Immature natural killer cell (primary cell): ENCODE measurements around the gene RIMBP2. TPM values are rescaled to one million over a fixed set of nuclear protein-coding genes. Genes with fewer than 3 reads are reported as not detected.

Experiments used
- DNase-seq, 3 donors: peaks; one replicate each; pipeline ENCODE4 v3.0.0; 2022; ENCODE audit warnings: mixed read lengths in 1 of 3
- H3K27ac Mint-ChIP-seq, 6 donors: one replicate each; pipeline ENCODE4 v1.8.0; 2020; ENCODE audit warnings: mixed read lengths in 6 of 6, mild to moderate bottlenecking in 5 of 6, inconsistent platforms in 4 of 6, moderate library complexity in 3 of 6
- H3K27me3 Mint-ChIP-seq, 3 donors: one replicate each; pipeline ENCODE4 v1.8.0; 2020 to 2021; ENCODE audit warnings: low read depth in 3 of 3, mild to moderate bottlenecking in 3 of 3, mixed read lengths in 3 of 3, moderate library complexity in 3 of 3, inconsistent platforms in 1 of 3
- H3K36me3 Mint-ChIP-seq, 3 donors: one replicate each; pipeline ENCODE4 v1.8.0; 2020; ENCODE audit warnings: mixed read lengths in 3 of 3, inconsistent platforms in 2 of 3, mild to moderate bottlenecking in 2 of 3
- H3K4me1 Mint-ChIP-seq, 2 donors: one replicate each; pipeline ENCODE4 v1.8.0; 2020; ENCODE audit warnings: inconsistent platforms in 2 of 2, mild to moderate bottlenecking in 2 of 2, mixed read lengths in 2 of 2, moderate library complexity in 1 of 2
- H3K4me3 Mint-ChIP-seq, 5 donors: one replicate each; pipeline ENCODE4 v1.8.0; 2020; ENCODE audit warnings: mild to moderate bottlenecking in 5 of 5, mixed read lengths in 5 of 5, inconsistent platforms in 3 of 5, moderate library complexity in 3 of 5
- H3K9me3 Mint-ChIP-seq, 6 donors: one replicate each; pipeline ENCODE4 v1.8.0; 2020; ENCODE audit warnings: mild to moderate bottlenecking in 6 of 6, mixed read lengths in 6 of 6, inconsistent platforms in 4 of 6, moderate library complexity in 3 of 6
- polyA plus RNA-seq, 3 donors: library from polyadenylated mRNA; unstranded; fragments of 300-500 nt; fragmentation: Illumina TruSeq; gene quantifications; one replicate each; pipeline ENCODE4 v1.2.3, GENCODE V29; 2021

RIMBP2 gene
- polyA plus RNA-seq, 3 donors from 2014 or later: not detected

GRCh38 chr12:130673036-130673705, 42.9 kb downstream of the RIMBP2 start:
- Mint-ChIP-seq H3K4me1 (no peaks in the 10 kb centered on the region), H3K36me3 (no peaks in the 10 kb centered on the region), H3K4me3 (no peak overlapping the region), H3K27me3 (peaks cover 1 to 4% (median 2%) of the 10 kb centered on the region in 3 donors), H3K27ac (no peak overlapping the region), H3K9me3 (peaks cover 0 to 2% (median 0%) of the 10 kb centered on the region in 6 donors)
- DNase-seq: no peak

DNA sequence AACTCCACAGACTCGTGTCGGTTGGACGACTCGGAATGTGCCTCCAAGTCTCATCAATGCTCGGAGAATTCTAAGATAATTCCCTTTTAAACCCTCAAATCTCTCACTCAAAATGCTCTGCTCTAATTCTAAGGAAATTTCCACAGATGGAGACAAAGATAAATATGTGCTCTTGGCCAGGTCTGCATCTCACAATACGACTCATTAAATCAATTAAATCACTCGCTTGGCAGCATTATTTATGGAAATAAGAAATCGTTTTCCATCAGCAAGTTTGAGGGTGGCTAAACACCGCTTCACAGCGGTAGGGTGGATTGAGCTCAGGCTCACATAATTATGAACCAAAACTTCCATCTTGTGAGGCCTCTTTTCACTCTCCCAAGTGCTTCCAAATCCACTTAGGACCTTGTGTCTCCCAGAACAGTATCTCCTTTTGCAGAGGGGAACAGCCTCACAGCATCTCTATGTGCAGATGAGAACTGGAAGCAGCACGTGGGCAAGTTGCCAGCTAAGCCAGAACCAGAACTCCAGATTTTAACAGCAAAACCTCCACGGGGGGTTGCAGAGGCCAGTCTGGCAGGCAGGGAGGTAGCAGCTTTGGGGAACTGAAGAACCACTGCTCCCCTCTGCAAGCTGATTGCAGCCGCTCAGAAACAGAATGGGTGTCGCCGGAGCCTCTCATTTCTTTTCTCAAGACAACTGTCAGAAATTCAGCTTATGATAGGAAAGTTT, 43.8 kb downstream of the RIMBP2 start:
- no peak overlapping the region for H3K4me3 Mint-ChIP-seq
- peaks cover 1 to 6% (median 2%) of the 10 kb centered on the region in 3 donors for H3K27me3 Mint-ChIP-seq
- no peaks in the 10 kb centered on the region for H3K36me3 Mint-ChIP-seq
- H3K27ac Mint-ChIP-seq: no peak overlapping the region
- no peak for DNase-seq
- no peaks in the 10 kb centered on the region for H3K4me1 Mint-ChIP-seq
- H3K9me3 Mint-ChIP-seq: peaks cover 0 to 2% (median 0%) of the 10 kb centered on the region in 6 donors

GRCh38 chr12:130671556-130671955, 44.5 kb downstream of the RIMBP2 start:
- H3K27ac Mint-ChIP-seq: no peak overlapping the region
- no peak for DNase-seq
- H3K9me3 Mint-ChIP-seq: peaks cover 0 to 2% (median 0%) of the 10 kb centered on the region in 6 donors
- peaks cover 1 to 7% (median 2%) of the 10 kb centered on the region in 3 donors for H3K27me3 Mint-ChIP-seq
- no peaks in the 10 kb centered on the region for H3K36me3 Mint-ChIP-seq
- H3K4me1 Mint-ChIP-seq: no peaks in the 10 kb centered on the region
- no peak overlapping the region for H3K4me3 Mint-ChIP-seq

GRCh38 chr12:130669797-130670196, 46.3 kb downstream of the RIMBP2 start:
- DNase-seq: no peak
- H3K36me3 Mint-ChIP-seq: no peaks in the 10 kb centered on the region
- peaks cover 0 to 2% (median 0%) of the 10 kb centered on the region in 6 donors for H3K9me3 Mint-ChIP-seq
- H3K27ac Mint-ChIP-seq: no peak overlapping the region
- H3K4me1 Mint-ChIP-seq: no peaks in the 10 kb centered on the region
- no peak overlapping the region for H3K4me3 Mint-ChIP-seq
- H3K27me3 Mint-ChIP-seq: peaks cover 1 to 7% (median 2%) of the 10 kb centered on the region in 3 donors

DNA sequence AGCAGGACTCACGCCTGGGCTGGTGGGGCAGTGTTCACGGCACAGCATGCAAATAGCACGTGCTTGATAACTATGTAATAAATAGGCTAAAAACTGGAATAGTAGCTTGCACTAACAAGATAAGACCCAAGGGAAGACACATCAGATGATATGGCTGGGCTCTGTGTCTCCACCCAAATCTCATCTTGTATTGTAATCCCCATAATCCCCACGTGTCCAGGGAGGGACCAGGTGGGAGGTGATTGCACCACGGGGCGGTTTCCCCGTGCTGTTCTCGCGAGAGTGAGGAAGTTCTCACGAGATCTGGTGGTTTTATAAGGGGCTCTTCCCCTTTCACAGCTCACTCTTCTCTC, 46.9 kb downstream of the RIMBP2 start:
- peaks cover 1 to 7% (median 2%) of the 10 kb centered on the region in 3 donors for H3K27me3 Mint-ChIP-seq
- H3K4me1 Mint-ChIP-seq: no peaks in the 10 kb centered on the region
- DNase-seq: no peak
- H3K9me3 Mint-ChIP-seq: peaks cover 0 to 2% (median 0%) of the 10 kb centered on the region in 6 donors
- no peak overlapping the region for H3K27ac Mint-ChIP-seq
- H3K36me3 Mint-ChIP-seq: no peaks in the 10 kb centered on the region
- H3K4me3 Mint-ChIP-seq: no peak overlapping the region

DNA sequence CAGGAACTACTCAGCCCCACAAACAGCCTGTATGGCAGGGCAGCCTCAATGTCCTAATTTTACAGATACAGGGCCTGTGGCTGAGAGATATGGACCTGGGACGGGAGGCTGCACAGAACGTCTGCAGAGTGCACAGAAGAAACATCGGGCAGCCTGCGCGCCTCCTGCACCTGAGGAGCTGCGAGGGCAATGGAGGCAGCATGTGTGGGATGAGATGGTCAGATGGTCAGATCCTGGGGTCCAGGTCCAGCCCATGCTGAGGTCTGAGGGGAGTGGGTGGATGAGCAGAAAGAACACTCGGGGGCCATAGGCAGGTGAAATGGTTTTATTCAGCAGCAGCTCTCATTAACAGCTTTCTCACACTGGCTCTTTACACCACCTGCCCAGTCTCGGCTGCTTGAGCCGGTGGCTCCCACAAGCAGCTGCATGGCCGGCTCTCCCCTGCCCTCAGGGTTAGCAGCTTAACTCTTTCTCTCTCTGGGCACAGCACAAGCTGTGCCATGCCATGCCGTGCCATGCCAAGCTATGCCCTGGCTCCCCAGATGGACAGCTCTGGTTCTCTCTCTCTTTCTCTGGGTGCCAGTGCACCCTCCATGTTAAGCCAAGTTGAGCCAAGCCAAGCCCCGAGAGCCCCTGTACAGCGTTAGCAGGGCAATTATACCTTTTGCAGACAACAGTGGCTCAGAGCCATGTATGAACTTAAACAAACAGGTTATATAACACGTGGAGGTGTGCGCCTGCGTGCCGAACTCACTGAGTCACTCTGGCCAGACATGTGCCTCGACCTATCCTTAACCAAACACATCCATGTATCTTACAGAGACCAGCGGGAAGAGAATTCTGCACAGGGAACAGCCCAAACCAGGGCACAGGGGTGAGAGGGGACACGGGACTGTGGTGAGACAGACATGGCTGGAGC, 47.6 kb downstream of the RIMBP2 start:
- Mint-ChIP-seq H3K4me3 (no peak overlapping the region), H3K36me3 (no peaks in the 10 kb centered on the region)

DNA sequence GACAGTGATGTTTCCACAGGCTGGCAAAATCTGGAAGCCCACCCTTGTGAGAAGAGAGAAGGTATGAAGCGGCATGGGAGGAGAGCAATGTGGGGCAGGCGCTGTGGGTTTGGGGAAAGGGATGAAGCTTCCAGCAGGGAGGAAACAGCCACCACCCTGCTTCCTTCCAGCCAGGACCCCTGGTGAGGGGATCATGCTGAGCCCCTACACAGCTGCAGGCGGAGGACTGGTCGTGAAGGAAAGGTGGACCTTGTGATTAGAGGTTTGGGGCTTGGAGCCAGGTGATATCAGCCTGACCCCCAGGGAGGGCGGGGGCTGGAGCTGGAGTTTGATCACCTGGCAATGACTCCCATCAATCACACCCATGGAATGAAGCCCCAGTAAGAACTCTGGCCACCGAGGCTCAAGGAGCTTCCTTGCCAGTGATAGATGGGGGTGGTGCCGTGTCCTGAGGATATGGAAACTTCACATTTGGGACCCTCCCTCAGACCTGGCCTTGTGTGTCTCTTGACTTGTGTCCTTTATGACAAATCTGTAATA, 48.6 kb downstream of the RIMBP2 start:
- peaks cover 0 to 2% (median 0%) of the 10 kb centered on the region in 6 donors for H3K9me3 Mint-ChIP-seq
- no peaks in the 10 kb centered on the region for H3K36me3 Mint-ChIP-seq
- no peak overlapping the region for H3K27ac Mint-ChIP-seq
- H3K27me3 Mint-ChIP-seq: peaks cover 0 to 7% (median 3%) of the 10 kb centered on the region in 3 donors
- H3K4me1 Mint-ChIP-seq: no peaks in the 10 kb centered on the region
- no peak overlapping the region for H3K4me3 Mint-ChIP-seq
- DNase-seq: no peak

More for the DNA sequence above, 47.6 kb downstream of the RIMBP2 start:
- Mint-ChIP-seq H3K9me3 (peaks cover 0 to 2% (median 0%) of the 10 kb centered on the region in 6 donors), H3K4me1 (no peaks in the 10 kb centered on the region), H3K27ac (no peak overlapping the region), H3K27me3 (peaks cover 0 to 7% (median 3%) of the 10 kb centered on the region in 3 donors)
- DNase-seq: no peak

- H3K9me3 Mint-ChIP-seq: peaks cover 0 to 2% (median 0%) of the 10 kb centered on the region in 6 donors
- no peak overlapping the region for H3K4me3 Mint-ChIP-seq
- H3K27ac Mint-ChIP-seq: no peak overlapping the region
- H3K27me3 Mint-ChIP-seq: peaks cover 0 to 7% (median 5%) of the 10 kb centered on the region in 3 donors
- no peak for DNase-seq
- H3K36me3 Mint-ChIP-seq: no peaks in the 10 kb centered on the region
- no peaks in the 10 kb centered on the region for H3K4me1 Mint-ChIP-seq
These were observed 49.5 kb downstream of the RIMBP2 start for GRCh38 chr12:130666645-130667044.

DNA sequence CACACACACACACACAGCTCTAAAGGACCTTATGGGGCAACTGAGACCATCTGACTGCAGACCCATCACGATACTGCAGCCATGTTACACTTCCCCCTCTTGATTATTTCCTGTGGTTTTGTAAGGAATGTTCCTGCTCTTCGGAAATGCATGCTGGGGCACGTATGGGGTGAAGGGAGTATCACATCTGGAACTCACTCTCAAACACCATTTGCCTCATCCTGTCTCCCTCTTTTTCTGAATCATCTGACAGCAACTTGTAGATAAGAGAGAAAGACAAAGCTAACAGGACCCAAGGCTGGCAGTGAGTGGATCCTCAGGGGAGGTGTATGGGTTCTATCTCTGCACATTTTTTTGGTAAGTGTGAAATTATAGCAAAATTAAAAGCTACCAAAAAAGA, 50.3 kb downstream of the RIMBP2 start:
- no peaks in the 10 kb centered on the region for H3K4me1 Mint-ChIP-seq
- H3K4me3 Mint-ChIP-seq: no peak overlapping the region
- H3K36me3 Mint-ChIP-seq: no peaks in the 10 kb centered on the region
- DNase-seq: no peak
- peaks cover 0 to 7% (median 7%) of the 10 kb centered on the region in 3 donors for H3K27me3 Mint-ChIP-seq
- H3K9me3 Mint-ChIP-seq: peaks cover 0 to 2% (median 0%) of the 10 kb centered on the region in 6 donors
- no peak overlapping the region for H3K27ac Mint-ChIP-seq

- Mint-ChIP-seq H3K4me3 (no peak overlapping the region), H3K27me3 (peaks cover 0 to 8% (median 7%) of the 10 kb centered on the region in 3 donors)
These were observed 51.3 kb downstream of the RIMBP2 start for GRCh38 chr12:130664772-130665171.

GRCh38 chr12:130664252-130664651, 51.8 kb downstream of the RIMBP2 start:
- Mint-ChIP-seq H3K4me3 (no peak overlapping the region), H3K27me3 (peaks cover 0 to 8% (median 7%) of the 10 kb centered on the region in 3 donors), H3K27ac (no peak overlapping the region), H3K4me1 (no peaks in the 10 kb centered on the region), H3K9me3 (peaks cover 0 to 2% (median 0%) of the 10 kb centered on the region in 6 donors), H3K36me3 (no peaks in the 10 kb centered on the region)
- no peak for DNase-seq

More at GRCh38 chr12:130664772-130665171, 51.3 kb downstream of the RIMBP2 start:
- H3K4me1 Mint-ChIP-seq: no peaks in the 10 kb centered on the region
- no peak for DNase-seq
- peaks cover 0 to 2% (median 0%) of the 10 kb centered on the region in 6 donors for H3K9me3 Mint-ChIP-seq
- H3K36me3 Mint-ChIP-seq: no peaks in the 10 kb centered on the region
- H3K27ac Mint-ChIP-seq: no peak overlapping the region

DNA sequence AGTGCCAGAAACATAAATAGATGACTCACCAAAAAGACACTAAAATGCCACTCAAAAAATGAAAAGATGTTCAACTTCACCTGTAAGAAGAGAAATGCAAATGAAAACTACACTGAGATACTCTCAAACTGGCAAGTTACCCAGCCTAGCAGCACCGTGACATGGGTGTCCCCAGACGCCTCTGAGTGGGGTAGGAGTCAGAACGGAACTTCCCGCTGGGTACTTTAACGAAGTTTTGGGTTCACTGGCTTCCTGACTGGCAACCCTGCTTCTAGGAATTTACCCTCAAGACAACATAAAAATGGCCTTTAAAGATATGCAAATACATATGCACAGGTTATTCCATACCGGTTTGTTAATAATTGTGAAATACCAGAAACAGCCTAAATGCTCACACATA, 52.6 kb downstream of the RIMBP2 start:
- peaks cover 0 to 2% (median 0%) of the 10 kb centered on the region in 6 donors for H3K9me3 Mint-ChIP-seq
- DNase-seq: no peak
- H3K36me3 Mint-ChIP-seq: no peaks in the 10 kb centered on the region
- H3K27me3 Mint-ChIP-seq: peaks cover 0 to 10% (median 7%) of the 10 kb centered on the region in 3 donors
- H3K4me1 Mint-ChIP-seq: no peaks in the 10 kb centered on the region
- H3K4me3 Mint-ChIP-seq: no peak overlapping the region
- no peak overlapping the region for H3K27ac Mint-ChIP-seq

GRCh38 chr12:130661486-130662255, 54.4 kb downstream of the RIMBP2 start:
- Mint-ChIP-seq H3K27ac (no peak overlapping the region), H3K4me3 (no peak overlapping the region), H3K27me3 (peaks cover 0 to 7% (median 5%) of the 10 kb centered on the region in 3 donors), H3K36me3 (no peaks in the 10 kb centered on the region), H3K4me1 (no peaks in the 10 kb centered on the region), H3K9me3 (no peaks in the 10 kb centered on the region)
- no peak for DNase-seq
